ENCODE measurements around the gene BRCA2. TPM values are rescaled to one million over a fixed set of nuclear protein-coding genes. Genes with fewer than 3 reads are reported as not detected.

BRCA2 gene
- total and polyA plus RNA-seq, 9 of the 15 experiments (the other 6 are each of a cell fraction or from before 2014, with no cell fraction given): 4.1 to 17.3 (median 5.8) TPM

DNA sequence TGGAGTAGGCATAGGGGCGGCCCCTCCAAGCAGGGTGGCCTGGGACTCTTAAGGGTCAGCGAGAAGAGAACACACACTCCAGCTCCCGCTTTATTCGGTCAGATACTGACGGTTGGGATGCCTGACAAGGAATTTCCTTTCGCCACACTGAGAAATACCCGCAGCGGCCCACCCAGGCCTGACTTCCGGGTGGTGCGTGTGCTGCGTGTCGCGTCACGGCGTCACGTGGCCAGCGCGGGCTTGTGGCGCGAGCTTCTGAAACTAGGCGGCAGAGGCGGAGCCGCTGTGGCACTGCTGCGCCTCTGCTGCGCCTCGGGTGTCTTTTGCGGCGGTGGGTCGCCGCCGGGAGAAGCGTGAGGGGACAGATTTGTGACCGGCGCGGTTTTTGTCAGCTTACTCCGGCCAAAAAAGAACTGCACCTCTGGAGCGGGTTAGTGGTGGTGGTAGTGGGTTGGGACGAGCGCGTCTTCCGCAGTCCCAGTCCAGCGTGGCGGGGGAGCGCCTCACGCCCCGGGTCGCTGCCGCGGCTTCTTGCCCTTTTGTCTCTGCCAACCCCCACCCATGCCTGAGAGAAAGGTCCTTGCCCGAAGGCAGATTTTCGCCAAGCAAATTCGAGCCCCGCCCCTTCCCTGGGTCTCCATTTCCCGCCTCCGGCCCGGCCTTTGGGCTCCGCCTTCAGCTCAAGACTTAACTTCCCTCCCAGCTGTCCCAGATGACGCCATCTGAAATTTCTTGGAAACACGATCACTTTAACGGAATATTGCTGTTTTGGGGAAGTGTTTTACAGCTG is at the start of gene BRCA2, which contains the start of gene ZAR1L (continued):
- TF ChIP-seq, protein P1, sequence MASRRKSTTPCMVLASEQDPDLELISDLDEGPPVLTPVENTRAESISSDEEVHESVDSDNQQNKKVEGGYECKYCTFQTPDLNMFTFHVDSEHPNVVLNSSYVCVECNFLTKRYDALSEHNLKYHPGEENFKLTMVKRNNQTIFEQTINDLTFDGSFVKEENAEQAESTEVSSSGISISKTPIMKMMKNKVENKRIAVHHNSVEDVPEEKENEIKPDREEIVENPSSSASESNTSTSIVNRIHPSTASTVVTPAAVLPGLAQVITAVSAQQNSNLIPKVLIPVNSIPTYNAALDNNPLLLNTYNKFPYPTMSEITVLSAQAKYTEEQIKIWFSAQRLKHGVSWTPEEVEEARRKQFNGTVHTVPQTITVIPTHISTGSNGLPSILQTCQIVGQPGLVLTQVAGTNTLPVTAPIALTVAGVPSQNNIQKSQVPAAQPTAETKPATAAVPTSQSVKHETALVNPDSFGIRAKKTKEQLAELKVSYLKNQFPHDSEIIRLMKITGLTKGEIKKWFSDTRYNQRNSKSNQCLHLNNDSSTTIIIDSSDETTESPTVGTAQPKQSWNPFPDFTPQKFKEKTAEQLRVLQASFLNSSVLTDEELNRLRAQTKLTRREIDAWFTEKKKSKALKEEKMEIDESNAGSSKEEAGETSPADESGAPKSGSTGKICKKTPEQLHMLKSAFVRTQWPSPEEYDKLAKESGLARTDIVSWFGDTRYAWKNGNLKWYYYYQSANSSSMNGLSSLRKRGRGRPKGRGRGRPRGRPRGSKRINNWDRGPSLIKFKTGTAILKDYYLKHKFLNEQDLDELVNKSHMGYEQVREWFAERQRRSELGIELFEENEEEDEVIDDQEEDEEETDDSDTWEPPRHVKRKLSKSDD (conservative IDR thresholded peaks at IDR 0.05; ENCODE audit: low read length): no peak
- TF ChIP-seq LARP7 (IDR thresholded peaks at IDR 0.05) (no peak), CAMTA2 (CRISPR knock-in tag; conservative IDR thresholded peaks at IDR 0.05) (no peak), MTF1 (CRISPR knock-in tag; IDR thresholded peaks at IDR 0.05; ENCODE audit: borderline replicate concordance) (no peak), ZNF175 (CRISPR knock-in tag; IDR thresholded peaks at IDR 0.05; ENCODE audit: low read depth) (no peak), ZNF444 (CRISPR knock-in tag; IDR thresholded peaks at IDR 0.05) (no peak), EP300 (IDR thresholded peaks at IDR 0.05; ENCODE audit: low read length) (peak; percentile 47; the same call in 1 of the 2 replicates), ZNF398 (CRISPR knock-in tag; IDR thresholded peaks at IDR 0.05) (no peak), MAFK (IDR thresholded peaks at IDR 0.05; ENCODE audit: low read length) (no peak), POLR3G (IDR thresholded peaks at IDR 0.05; ENCODE audit: extremely low read depth, insufficient read length, insufficient replicate concordance) (no peak), ZNF518B (CRISPR knock-in tag; IDR thresholded peaks at IDR 0.05) (no peak), POLR2B (IDR thresholded peaks at IDR 0.05; ENCODE audit: low read depth, partially characterized antibody) (peak; percentile 77), KHSRP (IDR thresholded peaks at IDR 0.05) (no peak), ZKSCAN3 (CRISPR knock-in tag; IDR thresholded peaks at IDR 0.05) (no peak), ZNF239 (CRISPR knock-in tag; IDR thresholded peaks at IDR 0.05) (no peak), MYNN (IDR thresholded peaks at IDR 0.05) (0 out of 2 replicates have a peak, but pooled peaks have one; percentile 52), MYNN (CRISPR knock-in tag; IDR thresholded peaks at IDR 0.05) (no peak), KAT8 (IDR thresholded peaks at IDR 0.05; ENCODE audit: low read depth) (no peak)
